A673 (cell line): ENCODE results near the gene WDR27. TPM values are rescaled to one million over a fixed set of nuclear protein-coding genes. Genes with fewer than 3 reads are reported as not detected.

Experiments used
- BruUV-seq: library from RNA; stranded (reverse); fragments of 400-500 nt; replicated peaks from 2 replicates; lab custom pipeline; 2021; lab: Mats Ljungman, UMichigan
- CTCF ChIA-PET: fragments of 300-600 bp; sonication (Branson Sonifier 250); formaldehyde crosslinking; loops from one replicate; lab custom pipeline; 2022; ENCODE audit warnings: antibody characterized with exemption; lab: Charles Lee
- POLR2A ChIA-PET: fragments of 300-600 bp; sonication (Branson Sonifier 250); formaldehyde crosslinking; loops from one replicate; lab custom pipeline; 2022; ENCODE audit warnings: antibody characterized with exemption; ENCODE audit not compliant: low non-redundant PET; lab: Charles Lee
- DNase-seq: peaks from one replicate; pipeline ENCODE4 v3.0.0-alpha.2; 2015; ENCODE audit warnings: low spot score
- H3K27ac ChIP-seq: fragments of 200-600 bp; sonication (generic); 2 replicates; pipeline ENCODE4 v1.5.1; 2016; ENCODE audit warnings: mixed run types, low read depth, mild to moderate bottlenecking, mixed read lengths, antibody characterized with exemption, low read length; ENCODE audit not compliant: poor library complexity, severe bottlenecking
- H3K27me3 ChIP-seq: fragments of 200-600 bp; sonication (generic); replicated peaks from 2 replicates; pipeline ENCODE4 v1.6.1; 2017; ENCODE audit warnings: mixed run types, low read depth, mild to moderate bottlenecking, mixed read lengths, antibody characterized with exemption, low read length; ENCODE audit not compliant: insufficient read depth, poor library complexity
- H3K36me3 ChIP-seq: fragments of 200-600 bp; sonication (generic); 2 replicates; pipeline ENCODE4 v1.6.1; 2016; ENCODE audit warnings: mixed run types, mild to moderate bottlenecking, mixed read lengths, antibody characterized with exemption, low read length; ENCODE audit not compliant: insufficient read depth, poor library complexity, severe bottlenecking
- H3K4me1 ChIP-seq: fragments of 200-600 bp; sonication (generic); 2 replicates; pipeline ENCODE4 v1.6.1; 2017; ENCODE audit warnings: mixed run types, mild to moderate bottlenecking, mixed read lengths, antibody characterized with exemption, low read length; ENCODE audit not compliant: insufficient read depth, poor library complexity, severe bottlenecking
- H3K4me3 ChIP-seq: fragments of 200-600 bp; sonication (generic); 2 replicates; pipeline ENCODE4 v1.5.1; 2016; ENCODE audit warnings: low read depth, mixed run types, mild to moderate bottlenecking, mixed read lengths, low read length; ENCODE audit not compliant: poor library complexity, severe bottlenecking
- H3K9me3 ChIP-seq: fragments of 200-600 bp; sonication (generic); 2 replicates; pipeline ENCODE4 v1.6.1; 2016; ENCODE audit warnings: mixed run types, low read depth, mild to moderate bottlenecking, mixed read lengths, antibody characterized with exemption, low read length; ENCODE audit not compliant: poor library complexity, severe bottlenecking
- EZH2 ChIP-seq: fragments of 200-600 bp; sonication (generic); IDR thresholded peaks from 2 replicates; pipeline ENCODE4 v1.6.1; 2017; ENCODE audit warnings: borderline replicate concordance, low read depth, mild to moderate bottlenecking, mixed read lengths, antibody characterized with exemption, low read length; ENCODE audit not compliant: poor library complexity, severe bottlenecking
- intact Hi-C: fragments of 100-400 bp; cut with micrococcal nuclease; formaldehyde crosslinking; loops from one replicate; pipeline ENCODE4 v1.10.0; 2022; ENCODE audit not compliant: unreplicated experiment
- total RNA-seq: library from RNA; stranded (reverse); gene quantifications from 2 replicates; pipeline ENCODE4 v1.2.3, GENCODE V29; 2021
- TF ChIP-seq, protein P1 (sequence below): fragments of 300-800, 200-600 bp; sonication (generic); conservative IDR thresholded peaks from 2 replicates; pipeline ENCODE4 v1.5.1; 2017; ENCODE audit warnings: low read depth, mild to moderate bottlenecking, antibody characterized with exemption, low read length, moderate library complexity, mixed read lengths

The WDR27 gene
- total RNA-seq, 1 experiment from 2014 or later: 77.3 TPM

DNA sequence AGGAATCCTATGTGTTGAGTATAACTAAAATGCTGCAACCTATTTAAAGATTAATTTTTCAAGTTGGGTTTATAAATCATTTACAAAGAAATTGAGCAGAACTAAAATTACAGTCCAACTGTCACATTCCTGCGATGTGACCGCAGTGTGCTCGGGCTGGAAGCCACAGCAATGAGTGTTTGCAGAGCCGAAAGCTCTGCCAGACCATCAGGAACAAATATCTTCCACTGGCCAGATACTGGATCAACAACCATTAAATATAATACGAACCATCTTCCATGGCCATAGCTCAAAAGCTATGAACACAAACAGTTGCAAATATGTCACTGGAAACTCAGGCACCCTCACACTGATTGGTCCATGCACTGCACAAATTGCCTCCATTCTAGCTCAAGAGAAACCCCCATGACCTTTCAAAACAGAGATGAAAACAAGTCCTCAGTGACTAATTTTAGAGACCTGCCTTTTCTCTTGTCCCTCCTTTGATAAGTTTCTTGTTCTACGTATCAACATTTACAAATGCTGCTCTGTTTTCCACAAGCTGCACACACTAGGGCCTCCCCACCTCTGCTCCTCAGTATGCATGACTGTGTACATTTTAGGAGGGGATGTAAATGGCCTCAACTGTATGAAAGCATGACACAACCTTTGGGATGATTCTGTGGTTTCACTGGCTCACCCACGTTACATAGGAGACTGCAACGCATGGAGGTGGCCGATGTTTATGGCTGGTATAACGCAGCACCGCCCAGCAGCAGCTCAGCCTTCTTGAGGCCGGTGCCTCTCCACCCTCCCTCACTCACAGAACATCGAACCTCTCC lies 171.7 kb downstream of the WDR27 start:
- intact Hi-C loops: no loop called here
- no peak overlapping the region for H3K27ac ChIP-seq
- no peak overlapping the region for H3K4me3 ChIP-seq
- CTCF ChIA-PET: no interaction called here
- H3K9me3 ChIP-seq: no peaks in the 10 kb centered on the region
- H3K36me3 ChIP-seq: no peaks in the 10 kb centered on the region
- POLR2A ChIA-PET: no interaction called here
- no TSS peak for BruUV-seq
- no peak for DNase-seq
- no peaks in the 10 kb centered on the region for H3K4me1 ChIP-seq
- TF ChIP-seq, protein P1, sequence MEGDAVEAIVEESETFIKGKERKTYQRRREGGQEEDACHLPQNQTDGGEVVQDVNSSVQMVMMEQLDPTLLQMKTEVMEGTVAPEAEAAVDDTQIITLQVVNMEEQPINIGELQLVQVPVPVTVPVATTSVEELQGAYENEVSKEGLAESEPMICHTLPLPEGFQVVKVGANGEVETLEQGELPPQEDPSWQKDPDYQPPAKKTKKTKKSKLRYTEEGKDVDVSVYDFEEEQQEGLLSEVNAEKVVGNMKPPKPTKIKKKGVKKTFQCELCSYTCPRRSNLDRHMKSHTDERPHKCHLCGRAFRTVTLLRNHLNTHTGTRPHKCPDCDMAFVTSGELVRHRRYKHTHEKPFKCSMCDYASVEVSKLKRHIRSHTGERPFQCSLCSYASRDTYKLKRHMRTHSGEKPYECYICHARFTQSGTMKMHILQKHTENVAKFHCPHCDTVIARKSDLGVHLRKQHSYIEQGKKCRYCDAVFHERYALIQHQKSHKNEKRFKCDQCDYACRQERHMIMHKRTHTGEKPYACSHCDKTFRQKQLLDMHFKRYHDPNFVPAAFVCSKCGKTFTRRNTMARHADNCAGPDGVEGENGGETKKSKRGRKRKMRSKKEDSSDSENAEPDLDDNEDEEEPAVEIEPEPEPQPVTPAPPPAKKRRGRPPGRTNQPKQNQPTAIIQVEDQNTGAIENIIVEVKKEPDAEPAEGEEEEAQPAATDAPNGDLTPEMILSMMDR: no peak
- no peak for TF ChIP-seq EZH2
- no peaks in the 10 kb centered on the region for H3K27me3 ChIP-seq

DNA sequence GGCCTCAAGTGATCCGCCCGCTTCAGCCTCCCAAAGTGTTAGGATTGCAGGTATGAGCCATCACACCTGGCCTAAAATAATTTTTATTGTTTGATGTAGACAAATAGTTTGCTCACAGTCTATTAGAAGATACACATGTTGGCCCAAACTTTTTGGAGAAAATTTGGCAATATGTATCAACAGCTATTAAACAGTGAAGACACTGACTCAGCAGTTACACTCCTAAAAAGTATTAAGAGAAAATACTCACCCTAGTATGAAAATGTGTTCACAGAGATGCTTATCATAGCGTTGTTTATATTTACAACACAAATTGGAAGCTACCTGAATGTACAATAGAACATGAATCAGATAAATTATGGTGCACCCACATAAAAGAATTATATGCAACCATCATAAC lies 173.1 kb downstream of the WDR27 start:
- no TSS peak for BruUV-seq
- Histone ChIP-seq H3K27ac (no peak overlapping the region), H3K4me3 (no peak overlapping the region), H3K27me3 (no peaks in the 10 kb centered on the region), H3K4me1 (no peaks in the 10 kb centered on the region), H3K36me3 (no peaks in the 10 kb centered on the region), H3K9me3 (no peaks in the 10 kb centered on the region)
- intact Hi-C loops: no loop called here
- no peak for DNase-seq
- ChIA-PET CTCF (no interaction called here), POLR2A (no interaction called here)
- no peak for TF ChIP-seq EZH2
- TF ChIP-seq, protein P1: no peak

DNA sequence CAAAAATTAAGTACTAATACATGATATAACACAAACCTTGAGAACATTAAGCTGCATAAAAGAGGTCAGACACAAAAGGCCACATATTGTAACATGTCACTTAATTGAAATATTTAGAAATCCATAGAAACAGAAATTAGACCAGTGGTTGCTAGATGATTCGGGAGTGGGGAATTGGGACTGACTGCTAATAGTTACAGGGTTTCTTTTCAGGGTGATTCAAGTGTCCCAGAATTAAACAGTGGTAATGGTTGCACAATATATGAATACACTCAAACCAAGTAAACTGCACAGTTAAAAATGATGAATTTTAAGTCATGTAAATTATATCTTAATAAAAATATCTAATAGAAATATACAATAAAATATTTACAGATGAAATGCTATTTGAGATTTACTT lies 174.5 kb downstream of the WDR27 start:
- Histone ChIP-seq H3K36me3 (no peaks in the 10 kb centered on the region), H3K9me3 (no peaks in the 10 kb centered on the region), H3K27me3 (no peaks in the 10 kb centered on the region), H3K27ac (no peak overlapping the region), H3K4me3 (no peak overlapping the region), H3K4me1 (no peaks in the 10 kb centered on the region)
- ChIA-PET POLR2A (no interaction called here), CTCF (no interaction called here)
- no TSS peak for BruUV-seq
- TF ChIP-seq EZH2: no peak
- TF ChIP-seq, protein P1: no peak
- intact Hi-C loops: no loop called here
- DNase-seq: no peak
